Esophagus (tissue), 2 donors: Measurements from ENCODE around the gene EYS. TPM values are rescaled to one million over a fixed set of nuclear protein-coding genes. Genes with fewer than 3 reads are reported as not detected.

Experiments
- H3K27ac ChIP-seq, 2 donors: one replicate each; pipeline ENCODE4 v1.5.1; 2013; ENCODE audit warnings: low read depth in 2 of 2, mild to moderate bottlenecking in 2 of 2, inconsistent platforms in 1 of 2, low read length in 1 of 2, moderate library complexity in 1 of 2
- H3K27me3 ChIP-seq, 2 donors: one replicate each; pipeline ENCODE4 v1.6.1; 2013; ENCODE audit warnings: low read length in 2 of 2, control low read depth in 1 of 2, mild to moderate bottlenecking in 1 of 2; ENCODE audit not compliant: insufficient read depth in 2 of 2, control insufficient read depth in 1 of 2
- H3K36me3 ChIP-seq, 2 donors: one replicate each; pipeline ENCODE4 v1.6.1; 2013; ENCODE audit warnings: low read length in 1 of 2; ENCODE audit not compliant: control insufficient read depth in 2 of 2, insufficient read depth in 2 of 2
- H3K4me1 ChIP-seq, 2 donors: one replicate each; pipeline ENCODE4 v1.6.1; 2013; ENCODE audit warnings: low read length in 1 of 2; ENCODE audit not compliant: control insufficient read depth in 2 of 2, insufficient read depth in 2 of 2
- H3K4me3 ChIP-seq, 2 donors: one replicate each; pipeline ENCODE4 v1.5.1; 2013; ENCODE audit warnings: low read length in 2 of 2, mild to moderate bottlenecking in 2 of 2, low read depth in 1 of 2, moderate library complexity in 1 of 2
- H3K9me3 ChIP-seq, 2 donors: one replicate each; pipeline ENCODE4 v1.6.1; 2013; ENCODE audit warnings: mild to moderate bottlenecking in 2 of 2, low read depth in 1 of 2, low read length in 1 of 2, moderate library complexity in 1 of 2; ENCODE audit not compliant: control insufficient read depth in 2 of 2, insufficient read depth in 1 of 2
- WGBS, 2 donors: extraction: QIAGEN DNeasy Blood & Tissue Kit; methylation state at CpG; one replicate each; pipeline ENCODE4 v1.1.7; 2013; 5-methylcytosine and 5-hydroxymethylcytosine counted together
- polyA plus RNA-seq, 2 donors: library from polyadenylated mRNA; stranded (reverse); fragments of 200-250 nt; gene quantifications; one replicate each; pipeline ENCODE4 v1.2.3, GENCODE V29; 2013
- donor health status: healthy with polysubstance abuse.
- donor health status: Bipolar disorder and iron deficiency.

EYS gene
- polyA plus RNA-seq, 2 donors: not detected

- Histone ChIP-seq H3K4me3 (no peak overlapping the region), H3K27ac (no peak overlapping the region), H3K4me1 (no peaks in the 10 kb centered on the region), H3K9me3 (no peaks in the 10 kb centered on the region), H3K36me3 (no peaks in the 10 kb centered on the region), H3K27me3 (no peaks in the 10 kb centered on the region)
- WGBS, 2 donors: 73 to 84% methylated on average over 3 of the region's 3 CpGs
Measured at GRCh38 chr6:64717281-64717680, 989.7 kb downstream of the EYS start.

- 74 to 88% methylated on average over 3 of the region's 3 CpGs for WGBS, 2 donors
- Histone ChIP-seq H3K4me3 (no peak overlapping the region), H3K27ac (no peak overlapping the region), H3K9me3 (no peaks in the 10 kb centered on the region), H3K4me1 (no peaks in the 10 kb centered on the region), H3K36me3 (no peaks in the 10 kb centered on the region), H3K27me3 (no peaks in the 10 kb centered on the region)
Measured at GRCh38 chr6:64715624-64716023, 991.4 kb downstream of the EYS start.

GRCh38 chr6:64714073-64714472, 993.0 kb downstream of the EYS start:
- WGBS, 2 donors: 67 to 74% methylated on average over 2 of the region's 2 CpGs
- Histone ChIP-seq H3K4me1 (no peaks in the 10 kb centered on the region), H3K36me3 (no peaks in the 10 kb centered on the region), H3K9me3 (no peaks in the 10 kb centered on the region), H3K27me3 (no peaks in the 10 kb centered on the region), H3K27ac (no peak overlapping the region), H3K4me3 (no peak overlapping the region)

DNA sequence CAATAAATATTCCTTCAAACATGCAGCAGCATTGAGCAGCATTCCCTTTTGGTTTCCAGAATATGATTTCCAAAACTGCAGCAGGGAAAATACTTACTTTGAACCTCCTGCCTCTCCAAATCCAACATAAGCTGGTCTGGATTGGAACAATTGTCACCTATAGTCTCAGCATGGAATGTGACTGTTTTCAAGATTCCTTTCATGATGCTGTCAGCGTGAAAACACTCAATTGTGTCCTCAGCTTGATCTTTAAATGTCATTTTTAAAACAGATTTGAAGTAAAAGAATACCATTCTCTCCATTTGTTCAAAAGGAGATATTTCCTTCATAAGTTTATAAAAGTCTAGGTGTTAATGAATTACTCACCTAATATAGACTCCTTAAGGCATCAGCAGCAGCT, 993.9 kb downstream of the EYS start:
- WGBS, 2 donors: 67 to 74% methylated on average over 1 of the region's 1 CpG
- no peak overlapping the region for H3K27ac ChIP-seq
- H3K9me3 ChIP-seq: no peaks in the 10 kb centered on the region
- H3K4me1 ChIP-seq: no peaks in the 10 kb centered on the region
- no peak overlapping the region for H3K4me3 ChIP-seq
- no peaks in the 10 kb centered on the region for H3K27me3 ChIP-seq
- H3K36me3 ChIP-seq: no peaks in the 10 kb centered on the region

DNA sequence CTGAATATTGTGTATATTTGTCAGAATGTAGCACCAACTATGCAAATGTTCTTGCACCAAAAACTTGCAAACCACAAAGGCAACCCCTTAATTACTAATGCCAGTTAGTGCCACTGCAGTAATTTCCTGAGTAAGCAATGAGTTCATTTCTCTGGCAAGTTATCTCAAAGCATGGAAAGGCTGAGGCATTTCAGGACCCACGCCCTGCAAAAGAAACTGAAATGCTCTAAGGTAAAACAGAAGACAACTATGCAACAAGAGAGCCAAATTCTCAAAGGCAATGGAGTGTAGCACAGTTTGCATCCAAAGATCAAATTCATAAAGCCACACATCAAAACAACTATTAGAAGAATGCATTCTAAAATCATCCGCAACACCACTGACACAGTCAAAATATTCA, 994.4 kb downstream of the EYS start:
- WGBS, 2 donors: 28 to 36% methylated on average over 2 of the region's 2 CpGs

DNA sequence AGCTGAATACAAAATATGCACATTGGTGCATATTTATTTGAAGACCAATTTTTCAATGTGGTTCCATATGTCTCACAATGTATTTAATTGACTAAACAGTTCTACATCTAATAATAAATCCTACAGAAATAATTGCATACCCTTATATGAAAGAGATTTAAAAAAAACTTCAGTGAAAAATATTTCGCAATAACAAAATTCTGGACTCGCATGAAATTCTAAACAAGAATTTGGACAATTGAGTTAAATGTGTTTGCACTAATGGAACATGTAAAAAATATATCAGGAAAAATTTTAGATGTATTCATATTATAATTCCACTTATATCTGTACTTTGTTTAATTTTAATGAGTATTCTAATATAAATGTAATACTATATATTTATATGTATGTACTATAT, 1003.1 kb downstream of the EYS start:
- 47 to 48% methylated on average over 2 of the region's 2 CpGs for WGBS, 2 donors
- Histone ChIP-seq H3K27me3 (no peaks in the 10 kb centered on the region), H3K4me3 (no peak overlapping the region), H3K27ac (no peak overlapping the region), H3K36me3 (no peaks in the 10 kb centered on the region), H3K4me1 (no peaks in the 10 kb centered on the region), H3K9me3 (no peaks in the 10 kb centered on the region)

More for the DNA sequence above, 994.4 kb downstream of the EYS start:
- no peak overlapping the region for H3K27ac ChIP-seq
- H3K4me3 ChIP-seq: no peak overlapping the region
- no peaks in the 10 kb centered on the region for H3K27me3 ChIP-seq
- H3K36me3 ChIP-seq: no peaks in the 10 kb centered on the region
- no peaks in the 10 kb centered on the region for H3K9me3 ChIP-seq
- H3K4me1 ChIP-seq: no peaks in the 10 kb centered on the region

DNA sequence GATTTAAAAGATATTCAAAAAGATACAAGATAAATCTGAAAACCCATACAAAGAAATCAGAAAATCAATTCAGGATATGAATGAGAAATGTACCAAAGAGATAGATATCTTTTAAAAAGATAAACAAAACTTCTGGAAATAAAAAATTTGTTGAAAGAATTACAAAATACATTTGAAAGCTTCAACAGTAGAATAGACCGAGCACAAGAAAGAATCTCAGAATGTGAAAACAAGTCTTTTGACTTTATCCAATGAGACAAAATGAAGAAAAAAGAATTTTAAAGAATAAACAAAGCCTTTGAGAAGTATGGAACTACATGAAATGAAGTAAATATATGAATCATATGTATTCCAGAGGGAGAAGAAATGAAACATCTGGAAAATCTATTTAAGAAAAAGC, 1011.0 kb downstream of the EYS start:
- Histone ChIP-seq H3K4me1 (no peaks in the 10 kb centered on the region), H3K4me3 (no peak overlapping the region), H3K27me3 (no peaks in the 10 kb centered on the region), H3K36me3 (no peaks in the 10 kb centered on the region), H3K9me3 (peaks cover 0 to 5% of the 10 kb centered on the region in 2 donors), H3K27ac (no peak overlapping the region)
- 85 to 94% methylated on average over 1 of the region's 1 CpG for whole genome bisulfite sequencing, 2 donors

DNA sequence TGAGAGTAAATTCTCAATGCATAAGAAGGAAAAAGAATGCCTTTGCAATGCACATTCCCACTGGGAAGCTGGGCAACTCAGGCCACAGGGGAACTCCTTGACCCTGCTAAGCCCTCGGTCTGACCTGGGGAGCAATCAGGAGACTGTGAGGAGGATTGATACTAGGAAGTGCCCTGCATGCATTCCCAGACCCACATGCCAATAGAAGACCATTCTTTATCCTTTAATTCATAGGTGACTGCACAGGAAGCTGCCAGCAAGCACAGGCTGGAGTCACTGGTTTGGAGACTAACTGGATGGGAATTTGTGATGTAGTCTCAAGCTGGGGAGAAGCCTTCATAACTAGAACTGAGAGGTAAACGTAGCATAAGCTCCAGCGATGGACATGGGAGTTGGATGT, 1012.7 kb downstream of the EYS start:
- Histone ChIP-seq H3K4me3 (no peak overlapping the region), H3K27me3 (no peaks in the 10 kb centered on the region), H3K36me3 (no peaks in the 10 kb centered on the region), H3K4me1 (no peaks in the 10 kb centered on the region), H3K9me3 (peaks cover 0 to 5% of the 10 kb centered on the region in 2 donors), H3K27ac (no peak overlapping the region)
- 65 to 75% methylated on average over 3 of the region's 3 CpGs for WGBS, 2 donors

DNA sequence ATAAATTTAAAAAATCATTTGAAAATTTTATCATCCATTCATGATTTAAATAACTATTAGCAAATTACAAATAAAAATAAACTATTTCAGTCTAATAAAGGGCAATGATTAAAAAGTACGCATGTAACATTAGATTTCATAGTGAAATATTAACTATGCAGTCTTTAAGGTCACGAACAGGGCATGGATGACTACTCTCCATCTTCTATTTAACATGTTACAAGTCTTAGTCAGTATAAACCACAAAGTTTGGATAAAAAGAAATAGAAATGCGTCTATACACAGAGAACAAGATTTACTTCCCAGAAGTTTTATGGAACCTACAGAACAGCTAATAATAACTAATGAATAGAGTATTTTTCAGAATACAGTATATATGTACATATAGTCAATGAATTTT, 1016.0 kb downstream of the EYS start:
- H3K4me3 ChIP-seq: no peak overlapping the region
- peaks cover 0 to 5% of the 10 kb centered on the region in 2 donors for H3K9me3 ChIP-seq
- no peak overlapping the region for H3K27ac ChIP-seq
- 81 to 83% methylated on average over 3 of the region's 3 CpGs for WGBS, 2 donors
- H3K27me3 ChIP-seq: no peaks in the 10 kb centered on the region
- no peaks in the 10 kb centered on the region for H3K4me1 ChIP-seq
- no peaks in the 10 kb centered on the region for H3K36me3 ChIP-seq

- Histone ChIP-seq H3K9me3 (peaks cover 0 to 4% of the 10 kb centered on the region in 2 donors), H3K27ac (no peak overlapping the region), H3K4me3 (no peak overlapping the region), H3K27me3 (no peaks in the 10 kb centered on the region), H3K36me3 (no peaks in the 10 kb centered on the region), H3K4me1 (no peaks in the 10 kb centered on the region)
- WGBS, 2 donors: 38 to 43% methylated on average over 2 of the region's 2 CpGs
Measured at GRCh38 chr6:64685401-64685800, 1021.6 kb downstream of the EYS start.
